Heart left ventricle (tissue), 13 donors: ENCODE data around the gene KRT80.

ENCODE experiments used
- POLR2A ChIP-seq, 2 donors: fragments of 450-650 bp; IDR thresholded peaks; one replicate each; pipeline ENCODE4 v1.6.1; 2017; ENCODE audit warnings: antibody characterized with exemption in 2 of 2, mild to moderate bottlenecking in 2 of 2, moderate library complexity in 2 of 2
- TF ChIP-seq, protein P1 (sequence below), 12 donors: fragments of 200-600 bp; sonication (generic) in 4 of 12; IDR thresholded peaks; one replicate each; pipeline versions ENCODE4 v1.5.0 to v1.8.0; 2018 to 2022; ENCODE audit warnings: antibody characterized with exemption in 12 of 12, mild to moderate bottlenecking in 5 of 12
- donor health status: ischemic (EF 13 %, LVEDD 7.1; RV severe dilation, severe dysfunction).
- donor health status: DM: no; HTN: yes; CAD: no.
- donor health status: DM: no; HTN: no; CAD: no.
- donor health status: ischemic (EF 25% LVEDD 6.9; RV normal size, moderate dysfunction).
- donor health status: ischemic (EF 25% LVEDD 5.7; RV mildly dilated, moderate dysfunction).
- donor health status: ischemic (EF 35%, LVEDD 5.7; RV mildly dilated, moderate dysfunction).
- donor health status: nonischemic (EF 11% LVEDD 7.7; RV severe dilation, severe dysfunction).
- donor health status: DM: yes; HTN: yes; CAD: no.
- donor health status: PGD.
- donor health status: ischemic (EF 29% LVEDD 5.4; RV normal size, mild dysfunction).
- donor health status: nonischemic (EF 23%, LVEDD 6.1; RV moderate dilation, normal function).

DNA sequence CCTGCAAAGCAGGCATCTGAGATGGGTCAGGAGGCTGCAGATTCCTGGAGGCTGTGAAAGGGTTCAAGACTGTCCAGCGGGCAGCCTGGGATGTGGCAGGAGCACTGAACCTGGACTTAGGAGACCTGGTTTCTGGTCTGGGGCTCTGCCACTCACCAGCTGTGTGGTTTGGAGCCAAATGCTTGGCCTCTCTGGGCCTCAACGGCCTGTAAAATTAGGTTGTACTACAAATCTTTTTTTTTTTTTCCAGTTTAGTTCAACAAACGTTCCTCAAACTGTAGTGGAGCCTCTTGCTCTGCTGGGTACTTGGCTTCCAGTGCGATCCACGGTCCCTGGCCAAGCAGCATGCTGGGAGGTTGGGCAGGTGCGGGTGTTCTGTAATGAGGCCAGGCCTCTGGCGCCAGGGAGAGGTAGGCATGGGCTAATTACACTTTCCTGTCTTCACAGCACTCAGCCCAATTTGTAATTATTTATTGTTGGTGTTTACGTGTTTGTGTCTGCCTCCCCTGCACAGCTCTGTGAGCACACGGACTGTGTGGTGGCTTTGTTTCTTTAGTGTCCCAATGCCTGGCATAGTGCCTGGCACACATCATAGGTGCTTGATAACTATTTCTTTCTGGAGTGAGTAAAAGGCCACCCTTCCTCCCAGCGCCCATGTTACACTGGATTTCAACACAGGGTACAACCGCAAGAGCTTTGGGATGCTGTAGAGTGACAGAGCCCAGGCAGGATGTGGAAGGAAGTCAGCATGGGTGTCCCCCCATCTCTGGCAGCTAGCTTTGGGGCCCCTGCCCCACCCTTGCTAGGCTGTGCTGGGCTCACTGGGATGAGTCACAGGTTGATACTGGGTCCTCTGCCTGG lies 5.8 kb upstream of the KRT80 start:
- TF ChIP-seq, protein P1, sequence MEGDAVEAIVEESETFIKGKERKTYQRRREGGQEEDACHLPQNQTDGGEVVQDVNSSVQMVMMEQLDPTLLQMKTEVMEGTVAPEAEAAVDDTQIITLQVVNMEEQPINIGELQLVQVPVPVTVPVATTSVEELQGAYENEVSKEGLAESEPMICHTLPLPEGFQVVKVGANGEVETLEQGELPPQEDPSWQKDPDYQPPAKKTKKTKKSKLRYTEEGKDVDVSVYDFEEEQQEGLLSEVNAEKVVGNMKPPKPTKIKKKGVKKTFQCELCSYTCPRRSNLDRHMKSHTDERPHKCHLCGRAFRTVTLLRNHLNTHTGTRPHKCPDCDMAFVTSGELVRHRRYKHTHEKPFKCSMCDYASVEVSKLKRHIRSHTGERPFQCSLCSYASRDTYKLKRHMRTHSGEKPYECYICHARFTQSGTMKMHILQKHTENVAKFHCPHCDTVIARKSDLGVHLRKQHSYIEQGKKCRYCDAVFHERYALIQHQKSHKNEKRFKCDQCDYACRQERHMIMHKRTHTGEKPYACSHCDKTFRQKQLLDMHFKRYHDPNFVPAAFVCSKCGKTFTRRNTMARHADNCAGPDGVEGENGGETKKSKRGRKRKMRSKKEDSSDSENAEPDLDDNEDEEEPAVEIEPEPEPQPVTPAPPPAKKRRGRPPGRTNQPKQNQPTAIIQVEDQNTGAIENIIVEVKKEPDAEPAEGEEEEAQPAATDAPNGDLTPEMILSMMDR (IDR thresholded peaks at IDR 0.05) = no peak
- TF ChIP-seq POLR2A (IDR thresholded peaks at IDR 0.05) = no peak
